AG04450 (cell line): ENCODE measurements around the gene RPS6KC1. TPM values are rescaled to one million over a fixed set of nuclear protein-coding genes. Genes with fewer than 3 reads are reported as not detected.

Source experiments
- CTCF ChIA-PET: fragments of 300-600, 350-600 bp; formaldehyde crosslinking; extraction: SDS; loops from one replicate; lab custom pipeline; 2022; ENCODE audit warnings: antibody characterized with exemption, inconsistent platforms; lab: Charles Lee
- POLR2A ChIA-PET: fragments of 350-600 bp; formaldehyde crosslinking; extraction: SDS; loops from one replicate; lab custom pipeline; 2021; ENCODE audit warnings: antibody characterized with exemption, inconsistent platforms; lab: Yijun Ruan, JAX
- DNase-seq: peaks from one replicate; pipeline ENCODE4 v3.0.0-alpha.2; 2011; ENCODE audit warnings: low read depth, low spot score
- H3K27ac ChIP-seq: one replicate; pipeline ENCODE4 v1.5.1; 2012; ENCODE audit warnings: low read depth, low read length, control low read depth
- H3K27me3 ChIP-seq: one replicate; pipeline ENCODE4 v1.6.0; 2012; ENCODE audit warnings: low read length; ENCODE audit not compliant: control insufficient read depth, insufficient read depth
- H3K4me3 ChIP-seq: 2 replicates; pipeline ENCODE4 v1.5.1; 2011; ENCODE audit warnings: mild to moderate bottlenecking, low read depth, low read length, control low read depth
- H3K9me3 ChIP-seq: 2 replicates; pipeline ENCODE4 v1.5.1; 2012; ENCODE audit warnings: low read length; ENCODE audit not compliant: control insufficient read depth, insufficient read depth
- polyA plus RNA-seq: library from polyadenylated mRNA; depleted of rRNA; stranded (reverse); fragments of >200 nt; gene quantifications from 2 replicates; pipeline ENCODE4 v1.2.3, GENCODE V29; 2011
- TF ChIP-seq, protein P1 (sequence below): IDR thresholded peaks from 2 replicates; pipeline ENCODE4 v1.5.1; 2011; ENCODE audit warnings: low read depth, low read length, control low read depth, inconsistent platforms

The RPS6KC1 gene
- polyA plus RNA-seq, 1 experiment = 25.3 TPM

DNA sequence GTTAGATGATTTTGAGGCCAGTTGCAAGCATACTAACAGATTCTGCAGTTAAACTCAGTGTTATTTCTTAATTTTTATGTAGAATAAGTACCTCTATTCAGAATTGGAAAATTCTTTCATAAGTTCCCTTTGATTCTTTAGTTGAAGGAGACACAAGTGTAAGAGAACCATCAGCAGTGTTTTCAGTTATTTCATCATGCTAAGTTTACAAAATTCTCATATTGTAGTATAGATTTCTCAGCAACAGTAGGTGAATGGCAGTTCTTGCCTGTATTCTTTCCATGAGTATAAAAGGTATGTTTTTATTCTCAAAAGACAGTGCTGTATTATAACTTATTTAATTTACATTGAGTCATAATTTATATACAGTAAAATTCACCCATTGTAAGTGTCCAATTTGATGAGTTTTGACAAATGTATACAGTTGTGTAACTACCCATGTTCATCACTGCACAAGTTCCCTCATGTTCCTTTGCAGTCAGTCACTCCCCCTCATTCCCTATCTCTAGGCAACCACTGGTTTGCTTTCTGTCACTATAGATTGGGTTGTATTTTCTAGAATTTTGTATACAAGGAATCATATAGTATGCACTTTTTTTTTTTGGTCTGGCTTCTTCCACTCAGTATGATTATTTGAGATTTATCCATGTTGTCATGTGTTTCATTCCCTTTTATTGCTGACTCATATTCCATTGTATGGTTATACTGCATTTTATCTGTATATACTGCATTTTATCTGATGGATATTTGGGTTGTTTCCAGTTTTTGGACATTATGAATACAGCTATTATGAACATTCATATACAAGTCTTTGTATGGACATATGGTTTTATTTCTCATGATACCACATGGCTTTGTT lies 3.9 kb downstream of the RPS6KC1 start:
- H3K4me3 ChIP-seq = no peak overlapping the region
- H3K27ac ChIP-seq = no peak overlapping the region
- DNase-seq = no peak
- TF ChIP-seq, protein P1, sequence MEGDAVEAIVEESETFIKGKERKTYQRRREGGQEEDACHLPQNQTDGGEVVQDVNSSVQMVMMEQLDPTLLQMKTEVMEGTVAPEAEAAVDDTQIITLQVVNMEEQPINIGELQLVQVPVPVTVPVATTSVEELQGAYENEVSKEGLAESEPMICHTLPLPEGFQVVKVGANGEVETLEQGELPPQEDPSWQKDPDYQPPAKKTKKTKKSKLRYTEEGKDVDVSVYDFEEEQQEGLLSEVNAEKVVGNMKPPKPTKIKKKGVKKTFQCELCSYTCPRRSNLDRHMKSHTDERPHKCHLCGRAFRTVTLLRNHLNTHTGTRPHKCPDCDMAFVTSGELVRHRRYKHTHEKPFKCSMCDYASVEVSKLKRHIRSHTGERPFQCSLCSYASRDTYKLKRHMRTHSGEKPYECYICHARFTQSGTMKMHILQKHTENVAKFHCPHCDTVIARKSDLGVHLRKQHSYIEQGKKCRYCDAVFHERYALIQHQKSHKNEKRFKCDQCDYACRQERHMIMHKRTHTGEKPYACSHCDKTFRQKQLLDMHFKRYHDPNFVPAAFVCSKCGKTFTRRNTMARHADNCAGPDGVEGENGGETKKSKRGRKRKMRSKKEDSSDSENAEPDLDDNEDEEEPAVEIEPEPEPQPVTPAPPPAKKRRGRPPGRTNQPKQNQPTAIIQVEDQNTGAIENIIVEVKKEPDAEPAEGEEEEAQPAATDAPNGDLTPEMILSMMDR = no peak
- H3K9me3 ChIP-seq = no peaks in the 10 kb centered on the region; the same call in 1 of the 2 replicates
- CTCF ChIA-PET = no interaction called here
- H3K27me3 ChIP-seq = no peaks in the 10 kb centered on the region
- POLR2A ChIA-PET = no interaction called here

DNA sequence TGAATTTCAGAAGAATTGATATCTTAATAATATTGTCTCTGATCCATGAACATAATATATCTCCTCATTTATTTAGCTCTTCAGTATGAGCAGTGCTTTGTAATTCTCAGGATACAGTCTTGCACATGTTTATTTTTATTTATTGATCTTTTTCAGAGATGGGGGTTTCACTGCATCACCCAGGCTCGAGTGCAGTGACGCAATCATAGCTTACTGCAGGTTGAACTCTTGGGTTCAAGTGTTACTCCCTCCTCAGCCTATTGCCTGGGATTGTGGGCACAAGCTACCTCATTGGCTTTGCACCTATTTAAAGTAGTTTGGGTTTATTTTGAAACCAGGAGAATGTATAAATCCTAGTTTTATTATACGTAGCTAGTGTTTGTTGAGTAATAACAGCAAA lies 4.7 kb downstream of the RPS6KC1 start:
- CTCF ChIA-PET = interaction anchor here (0.5 kb wide), 1 partner anchor 9 kb away, joined by 4 read pairs; no protein-coding TSS in a partner anchor
- no peak overlapping the region for H3K27ac ChIP-seq
- H3K9me3 ChIP-seq = no peaks in the 10 kb centered on the region; the same call in 1 of the 2 replicates
- H3K27me3 ChIP-seq = no peaks in the 10 kb centered on the region
- POLR2A ChIA-PET = interaction anchor here (0.6 kb wide), 1 partner anchor 52 kb away, joined by 3 read pairs; no protein-coding TSS in a partner anchor
- TF ChIP-seq, protein P1 = no peak
- DNase-seq = no peak
- H3K4me3 ChIP-seq = no peak overlapping the region

DNA sequence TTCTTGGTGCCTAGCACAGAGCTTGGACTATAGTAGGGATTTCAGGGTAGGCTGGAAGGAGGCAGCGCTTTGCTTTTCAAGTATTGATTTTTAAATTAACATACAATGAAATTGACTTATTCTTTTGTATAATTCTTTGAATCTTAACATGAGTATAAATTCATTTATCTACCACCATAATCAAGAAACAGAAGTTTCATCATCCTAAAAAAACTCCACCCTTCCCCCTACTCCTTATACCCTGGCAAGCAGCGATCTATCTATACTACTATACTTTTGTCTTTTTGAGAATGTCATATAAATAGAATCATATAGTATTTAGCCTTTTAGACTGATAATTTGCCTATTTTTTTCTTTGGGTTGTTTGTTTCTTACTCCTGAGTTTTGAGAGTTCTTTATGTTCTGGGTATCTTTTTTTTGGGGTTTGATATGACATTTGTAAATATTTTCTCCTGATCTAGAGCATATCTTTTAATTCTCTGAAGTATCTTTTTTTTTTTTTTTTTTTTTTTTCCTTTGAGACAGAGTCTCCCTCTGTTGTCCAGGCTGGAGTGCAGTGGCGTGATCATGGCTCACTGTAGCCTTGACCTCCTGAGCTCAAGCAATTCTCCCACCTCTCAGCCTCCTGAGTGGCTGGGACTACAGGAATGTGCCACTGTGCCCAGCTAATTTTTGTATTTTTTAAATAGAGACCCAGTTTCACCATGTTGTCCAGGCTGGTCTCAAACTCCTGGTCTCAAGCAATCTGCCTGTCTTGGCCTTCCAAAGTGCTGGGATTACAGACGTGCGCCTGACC lies 6.4 kb downstream of the RPS6KC1 start:
- Histone ChIP-seq H3K9me3 (no peaks in the 10 kb centered on the region; the same call in 1 of the 2 replicates), H3K27ac (no peak overlapping the region), H3K4me3 (no peak overlapping the region), H3K27me3 (no peaks in the 10 kb centered on the region)
- ChIA-PET POLR2A (no interaction called here), CTCF (no interaction called here)
- DNase-seq = no peak
- TF ChIP-seq, protein P1 = no peak

DNA sequence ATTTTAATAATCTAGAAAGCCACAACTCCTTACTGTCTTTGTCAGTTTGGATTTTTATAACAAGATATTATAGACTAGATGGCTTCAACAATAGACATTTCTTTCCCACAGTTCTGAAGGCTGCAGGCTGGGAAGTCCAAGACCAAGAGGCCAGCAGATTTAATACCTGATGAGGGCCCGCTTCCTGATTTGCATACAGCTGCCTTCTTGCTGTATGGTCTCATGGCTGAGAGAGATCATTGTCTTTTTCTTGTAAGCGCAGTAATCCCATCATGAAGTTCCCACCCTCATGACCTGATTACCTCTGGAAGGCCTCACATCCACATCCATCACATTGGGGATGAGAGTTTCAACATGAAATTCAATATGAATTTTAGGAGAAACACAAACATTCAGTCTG lies 9.8 kb downstream of the RPS6KC1 start:
- Histone ChIP-seq H3K27me3 (no peaks in the 10 kb centered on the region), H3K27ac (no peak overlapping the region), H3K9me3 (no peaks in the 10 kb centered on the region; the same call in 1 of the 2 replicates), H3K4me3 (no peak overlapping the region)
- TF ChIP-seq, protein P1 = no peak
- no peak for DNase-seq
- ChIA-PET CTCF (interaction anchor here (0.5 to 0.6 kb wide), 2 partner anchors 17 to 204 kb away, joined by 3 to 9 read pairs; no protein-coding TSS in a partner anchor), POLR2A (no interaction called here)
